Mesenchymal stem cell (in vitro differentiated cells and primary cell): ENCODE measurements around the gene CDC23.
A peak's percentile ranks its signal among the peaks of the same experiment; 100 is the strongest.
"Not testable (repeated sequence)": the region's sequence is repeated elsewhere in the genome, so short reads cannot be mapped to it uniquely, and the experiment has no call there.

Experiments
- DNase-seq: peaks from one replicate; pipeline ENCODE4 v3.0.0-alpha.2; 2013
- H2AFZ ChIP-seq: one replicate; pipeline ENCODE4 v1.6.1; 2013; ENCODE audit warnings: low read depth, mild to moderate bottlenecking, control low read depth, inconsistent platforms, low read length, moderate library complexity
- H2AK5ac ChIP-seq: 2 replicates; pipeline ENCODE4 v1.6.1; 2013; ENCODE audit warnings: low read length, moderate library complexity, mild to moderate bottlenecking, inconsistent platforms; ENCODE audit not compliant: severe bottlenecking
- H2BK120ac ChIP-seq: one replicate; pipeline ENCODE4 v1.6.1; 2013; ENCODE audit warnings: low read depth, mild to moderate bottlenecking, inconsistent platforms, low read length, moderate library complexity
- H2BK12ac ChIP-seq, 2 experiments: one replicate each; pipeline ENCODE4 v1.6.1; 2013; ENCODE audit warnings: inconsistent platforms in 2 of 2, low read length in 2 of 2, mild to moderate bottlenecking in 2 of 2, moderate library complexity in 2 of 2, control low read depth in 1 of 2
- H2BK15ac ChIP-seq: one replicate; pipeline ENCODE4 v1.6.1; 2013; ENCODE audit warnings: mild to moderate bottlenecking, low read depth, inconsistent platforms; ENCODE audit not compliant: poor library complexity, severe bottlenecking
- H2BK5ac ChIP-seq: 2 replicates; pipeline ENCODE4 v1.6.1; 2013; ENCODE audit warnings: low read depth, mild to moderate bottlenecking, low read length, control low read depth, inconsistent platforms; ENCODE audit not compliant: poor library complexity, severe bottlenecking
- H3K14ac ChIP-seq, 2 experiments: one replicate each; pipeline ENCODE4 v1.6.1; 2013; ENCODE audit warnings: inconsistent platforms in 2 of 2, low read length in 2 of 2, control low read depth in 1 of 2, mild to moderate bottlenecking in 1 of 2, moderate library complexity in 1 of 2
- H3K18ac ChIP-seq, 2 experiments: one replicate each; pipeline ENCODE4 v1.6.1; 2013; ENCODE audit warnings: inconsistent platforms in 2 of 2, low read length in 2 of 2, control low read depth in 1 of 2, low read depth in 1 of 2, mild to moderate bottlenecking in 1 of 2
- H3K23ac ChIP-seq, 2 experiments: one replicate each; pipeline ENCODE4 v1.6.1; 2013; ENCODE audit warnings: inconsistent platforms in 2 of 2, low read length in 2 of 2, mild to moderate bottlenecking in 2 of 2, moderate library complexity in 2 of 2, control low read depth in 1 of 2
- H3K27ac ChIP-seq: 2 replicates; pipeline ENCODE4 v1.5.1; 2013; ENCODE audit warnings: mild to moderate bottlenecking, moderate library complexity, low read length, control low read depth, inconsistent platforms; ENCODE audit not compliant: poor library complexity, severe bottlenecking
- H3K27me3 ChIP-seq, 2 experiments: 2 replicates each; pipeline versions ENCODE4 v1.6.1 to v1.7.0; 2013; ENCODE audit warnings: low read length in 2 of 2, mild to moderate bottlenecking in 2 of 2, moderate library complexity in 2 of 2, control low read depth in 1 of 2, inconsistent platforms in 1 of 2; ENCODE audit not compliant: control insufficient read depth in 1 of 2, insufficient read depth in 1 of 2
- H3K36me3 ChIP-seq, 2 experiments: 2 replicates each; pipeline versions ENCODE4 v1.6.1 to v1.7.0; 2013; ENCODE audit warnings: low read length in 2 of 2, control low read depth in 1 of 2, inconsistent platforms in 1 of 2, low read depth in 1 of 2, mild to moderate bottlenecking in 1 of 2; ENCODE audit not compliant: insufficient read depth in 2 of 2, control insufficient read depth in 1 of 2
- H3K4ac ChIP-seq, 2 experiments: one replicate each; pipeline ENCODE4 v1.6.1; 2013; ENCODE audit warnings: inconsistent platforms in 2 of 2, low read length in 2 of 2, mild to moderate bottlenecking in 2 of 2, moderate library complexity in 2 of 2, control low read depth in 1 of 2, low read depth in 1 of 2
- H3K4me1 ChIP-seq: 2 replicates; pipeline ENCODE4 v1.6.1; 2013; ENCODE audit warnings: low read depth, low read length, control low read depth; ENCODE audit not compliant: control insufficient read depth, insufficient read depth
- H3K4me2 ChIP-seq: 2 replicates; pipeline ENCODE4 v1.6.1; 2013; ENCODE audit warnings: low read length, mild to moderate bottlenecking, inconsistent platforms; ENCODE audit not compliant: poor library complexity, severe bottlenecking
- H3K4me3 ChIP-seq, 2 experiments: 2 replicates each; pipeline versions ENCODE4 v1.5.1 to v1.7.0; 2013; ENCODE audit warnings: low read length in 2 of 2, mild to moderate bottlenecking in 2 of 2, control low read depth in 1 of 2, low read depth in 1 of 2; ENCODE audit not compliant: insufficient read depth in 1 of 2
- H3K79me1 ChIP-seq: replicated peaks from 2 replicates; pipeline ENCODE4 v1.6.1; 2013; ENCODE audit warnings: mild to moderate bottlenecking, control low read depth, low read length, inconsistent platforms; ENCODE audit not compliant: poor library complexity, severe bottlenecking
- H3K9ac ChIP-seq: 2 replicates; pipeline ENCODE4 v1.7.0; 2013; ENCODE audit warnings: mild to moderate bottlenecking, low read length, moderate library complexity
- H3K9me3 ChIP-seq: 2 replicates; pipeline ENCODE4 v1.7.0; 2013; ENCODE audit warnings: mild to moderate bottlenecking, low read length; ENCODE audit not compliant: control insufficient read depth
- H4K8ac ChIP-seq: one replicate; pipeline ENCODE4 v1.6.1; 2013; ENCODE audit warnings: inconsistent platforms, mild to moderate bottlenecking, low read length, moderate library complexity
- H4K91ac ChIP-seq: one replicate; pipeline ENCODE4 v1.6.1; 2013; ENCODE audit warnings: mild to moderate bottlenecking, low read length, inconsistent platforms
- WGBS: methylation state at CpG from one replicate; pipeline ENCODE4 v1.1.7; 2013; ENCODE audit warnings: mixed read lengths; 5-methylcytosine and 5-hydroxymethylcytosine counted together

CDC23 gene

DNA sequence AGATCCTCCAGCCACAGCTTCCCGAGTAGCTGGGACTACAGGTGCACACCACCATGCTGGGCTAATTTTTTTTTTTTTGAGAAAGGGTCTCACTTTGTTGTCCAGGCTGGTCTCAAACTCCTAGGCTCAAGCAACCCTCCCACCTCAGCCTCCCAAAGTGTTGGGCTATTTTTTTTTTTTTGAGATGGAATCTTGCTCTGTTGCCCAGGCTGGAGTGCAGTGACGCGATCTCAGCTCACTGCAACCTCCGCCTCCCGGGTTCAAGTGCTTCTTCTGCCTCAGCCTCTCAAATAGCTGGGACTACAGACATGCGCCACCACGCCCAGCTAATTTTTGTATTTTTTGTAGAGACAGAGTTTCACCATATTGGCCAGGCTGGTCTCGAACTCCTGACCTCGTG lies 57.1 kb downstream of the CDC23 start:
- not testable (repeated sequence) for H2BK15ac ChIP-seq, H3K4ac ChIP-seq, H3K4me3 ChIP-seq, H3K23ac ChIP-seq, H2BK120ac ChIP-seq, H3K9ac ChIP-seq, H4K91ac ChIP-seq, H3K27me3 ChIP-seq, H2AFZ ChIP-seq, H3K4me1 ChIP-seq, H2BK12ac ChIP-seq, H3K27ac ChIP-seq, H3K9me3 ChIP-seq, H2BK5ac ChIP-seq, H3K18ac ChIP-seq, H3K79me1 ChIP-seq, H4K8ac ChIP-seq, DNase-seq, H3K14ac ChIP-seq, H3K4me2 ChIP-seq, H2AK5ac ChIP-seq
- over 99% methylated on average over 9 of the region's 9 CpGs for WGBS
- H3K36me3 ChIP-seq = peaks cover 22 to 49% of the 10 kb centered on the region in 2 experiments

DNA sequence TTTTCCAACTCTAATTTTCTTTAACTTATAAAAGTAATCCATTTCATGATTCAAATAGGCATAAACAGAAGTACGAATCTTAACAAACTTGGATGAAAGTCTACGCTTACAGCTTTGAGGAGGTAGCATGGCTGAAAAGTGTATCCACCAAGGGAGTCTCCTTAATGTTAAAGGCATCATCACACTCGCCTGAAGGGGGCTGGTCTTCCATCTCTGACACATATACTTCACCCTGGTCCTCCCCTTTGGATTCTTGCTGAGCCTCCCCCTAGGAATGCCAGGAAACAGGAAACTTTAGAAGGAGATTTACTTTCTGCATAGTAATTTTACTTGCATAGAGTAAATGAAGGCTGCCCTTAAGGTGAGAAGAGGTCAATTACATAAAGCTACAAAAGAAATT lies 63.6 kb downstream of the CDC23 start:
- no peak overlapping the region for H3K18ac ChIP-seq
- H3K23ac ChIP-seq = no peak overlapping the region
- H4K91ac ChIP-seq = no peak overlapping the region
- no peak overlapping the region for H2BK5ac ChIP-seq
- H3K4me1 ChIP-seq = no peaks in the 10 kb centered on the region
- no peak overlapping the region for H2BK120ac ChIP-seq
- H3K79me1 ChIP-seq = no peaks in the 10 kb centered on the region
- no peak overlapping the region for H3K9ac ChIP-seq
- H2AFZ ChIP-seq = no peak overlapping the region
- no peak overlapping the region for H2BK12ac ChIP-seq
- H3K27me3 ChIP-seq = no peaks in the 10 kb centered on the region
- peak; percentile 14 for DNase-seq
- no peaks in the 10 kb centered on the region for H3K36me3 ChIP-seq
- H3K4me3 ChIP-seq = no peak overlapping the region
- H2BK15ac ChIP-seq = no peak overlapping the region
- no peak overlapping the region for H3K4ac ChIP-seq
- H4K8ac ChIP-seq = no peak overlapping the region
- no peak overlapping the region for H2AK5ac ChIP-seq
- H3K4me2 ChIP-seq = no peak overlapping the region
- H3K9me3 ChIP-seq = no peaks in the 10 kb centered on the region
- no peak overlapping the region for H3K14ac ChIP-seq
- 42% methylated on average over 3 of the region's 3 CpGs for WGBS
- no peak overlapping the region for H3K27ac ChIP-seq

DNA sequence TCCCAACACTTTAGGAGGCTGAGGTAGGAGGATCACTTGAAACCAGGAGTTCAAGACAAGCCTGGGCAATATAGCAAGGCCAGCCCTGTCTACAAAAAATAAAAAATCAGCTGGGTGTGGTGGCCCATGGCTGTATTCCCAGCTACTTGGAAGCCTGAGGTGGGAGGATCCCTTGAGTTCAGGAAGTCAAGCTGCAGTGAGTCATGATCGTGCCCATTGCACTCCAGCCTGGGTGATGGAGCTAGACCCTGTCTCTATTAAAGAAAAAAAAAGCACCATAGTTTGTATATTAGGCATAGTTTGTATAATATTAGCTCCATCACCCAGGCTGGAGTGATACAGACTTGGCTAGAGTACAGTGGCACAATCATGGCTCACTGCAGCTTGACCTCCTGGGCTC lies 64.3 kb downstream of the CDC23 start:
- no peak overlapping the region for H3K23ac ChIP-seq
- no peak overlapping the region for H3K27ac ChIP-seq
- H2AFZ ChIP-seq = no peak overlapping the region
- no peak overlapping the region for H3K18ac ChIP-seq
- H3K14ac ChIP-seq = no peak overlapping the region
- WGBS = no CpG with 5 or more reads among the region's 1 CpG
- DNase-seq = peak; percentile 44
- H3K4me2 ChIP-seq = no peak overlapping the region
- no peak overlapping the region for H3K4me3 ChIP-seq
- H3K27me3 ChIP-seq = no peaks in the 10 kb centered on the region
- no peak overlapping the region for H2BK5ac ChIP-seq
- H3K4ac ChIP-seq = no peak overlapping the region
- H4K91ac ChIP-seq = no peak overlapping the region
- no peak overlapping the region for H2BK120ac ChIP-seq
- no peak overlapping the region for H3K9ac ChIP-seq
- H2BK15ac ChIP-seq = no peak overlapping the region
- H2AK5ac ChIP-seq = no peak overlapping the region
- no peaks in the 10 kb centered on the region for H3K9me3 ChIP-seq
- H3K36me3 ChIP-seq = no peaks in the 10 kb centered on the region
- H3K79me1 ChIP-seq = no peaks in the 10 kb centered on the region
- H2BK12ac ChIP-seq = no peak overlapping the region
- H3K4me1 ChIP-seq = no peaks in the 10 kb centered on the region
- no peak overlapping the region for H4K8ac ChIP-seq

DNA sequence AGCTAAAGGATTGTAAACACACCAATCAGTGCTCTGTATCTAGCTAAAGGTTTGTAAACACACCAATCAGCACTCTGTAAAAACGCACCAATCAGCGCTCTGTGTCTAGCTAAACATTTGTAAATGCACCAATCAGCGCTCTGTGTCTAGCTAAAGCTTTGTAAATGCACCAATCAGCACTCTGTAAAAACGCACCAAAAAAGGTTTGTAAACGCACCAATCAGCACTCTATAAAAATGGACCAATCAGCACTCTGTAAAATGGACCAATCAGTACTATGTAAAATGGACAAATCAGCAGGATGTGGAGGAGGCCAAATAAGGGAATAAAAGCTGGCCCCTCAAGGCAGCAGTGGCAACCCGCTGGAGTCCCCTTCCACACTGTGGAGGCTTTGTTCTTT lies 69.5 kb downstream of the CDC23 start:
- H3K18ac ChIP-seq, H2BK5ac ChIP-seq, H2BK15ac ChIP-seq, H3K36me3 ChIP-seq, H3K4me2 ChIP-seq, H3K79me1 ChIP-seq, H3K4me3 ChIP-seq, H3K27ac ChIP-seq, H3K4me1 ChIP-seq, H3K14ac ChIP-seq, H2AK5ac ChIP-seq, H3K9me3 ChIP-seq, H4K91ac ChIP-seq, H3K23ac ChIP-seq, H3K27me3 ChIP-seq, H2AFZ ChIP-seq, H2BK120ac ChIP-seq, H2BK12ac ChIP-seq, DNase-seq, H4K8ac ChIP-seq, H3K4ac ChIP-seq, H3K9ac ChIP-seq: not testable (repeated sequence)
- WGBS = 91% methylated on average over 6 of the region's 6 CpGs
